ENCODE data around the gene BEAN1. TPM values are rescaled to one million over a fixed set of nuclear protein-coding genes. Genes with fewer than 3 reads are reported as not detected.
"Not testable (repeated sequence)": the region's sequence is repeated elsewhere in the genome, so short reads cannot be mapped to it uniquely, and the experiment has no call there.

BEAN1 gene
- total RNA-seq, 1 donor from 2014 or later = not detected

GRCh38 chr16:66512272-66513110 is 85.4 kb downstream of the BEAN1 start:
- peak in 1 of 2 donors; percentile 78 for DNase-seq (ENCODE audit: low spot score in 2 of 2)
- Histone ChIP-seq H3K27ac (peak overlapping the region; percentile 98 to 99), H3K36me3 (no peaks in the 10 kb centered on the region), H3K4me1 (peaks cover 34 to 81% of the 10 kb centered on the region in 2 donors), H3K4me3 (peak overlapping the region in 1 of 2 donors; percentile 11), H3K27me3 (no peaks in the 10 kb centered on the region), H3K9me3 (no peaks in the 10 kb centered on the region)
- intact Hi-C loops (cut with DNase I) = no loop called here
- TF ChIP-seq, protein P1, sequence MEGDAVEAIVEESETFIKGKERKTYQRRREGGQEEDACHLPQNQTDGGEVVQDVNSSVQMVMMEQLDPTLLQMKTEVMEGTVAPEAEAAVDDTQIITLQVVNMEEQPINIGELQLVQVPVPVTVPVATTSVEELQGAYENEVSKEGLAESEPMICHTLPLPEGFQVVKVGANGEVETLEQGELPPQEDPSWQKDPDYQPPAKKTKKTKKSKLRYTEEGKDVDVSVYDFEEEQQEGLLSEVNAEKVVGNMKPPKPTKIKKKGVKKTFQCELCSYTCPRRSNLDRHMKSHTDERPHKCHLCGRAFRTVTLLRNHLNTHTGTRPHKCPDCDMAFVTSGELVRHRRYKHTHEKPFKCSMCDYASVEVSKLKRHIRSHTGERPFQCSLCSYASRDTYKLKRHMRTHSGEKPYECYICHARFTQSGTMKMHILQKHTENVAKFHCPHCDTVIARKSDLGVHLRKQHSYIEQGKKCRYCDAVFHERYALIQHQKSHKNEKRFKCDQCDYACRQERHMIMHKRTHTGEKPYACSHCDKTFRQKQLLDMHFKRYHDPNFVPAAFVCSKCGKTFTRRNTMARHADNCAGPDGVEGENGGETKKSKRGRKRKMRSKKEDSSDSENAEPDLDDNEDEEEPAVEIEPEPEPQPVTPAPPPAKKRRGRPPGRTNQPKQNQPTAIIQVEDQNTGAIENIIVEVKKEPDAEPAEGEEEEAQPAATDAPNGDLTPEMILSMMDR (IDR thresholded peaks at IDR 0.05) = no peak

DNA sequence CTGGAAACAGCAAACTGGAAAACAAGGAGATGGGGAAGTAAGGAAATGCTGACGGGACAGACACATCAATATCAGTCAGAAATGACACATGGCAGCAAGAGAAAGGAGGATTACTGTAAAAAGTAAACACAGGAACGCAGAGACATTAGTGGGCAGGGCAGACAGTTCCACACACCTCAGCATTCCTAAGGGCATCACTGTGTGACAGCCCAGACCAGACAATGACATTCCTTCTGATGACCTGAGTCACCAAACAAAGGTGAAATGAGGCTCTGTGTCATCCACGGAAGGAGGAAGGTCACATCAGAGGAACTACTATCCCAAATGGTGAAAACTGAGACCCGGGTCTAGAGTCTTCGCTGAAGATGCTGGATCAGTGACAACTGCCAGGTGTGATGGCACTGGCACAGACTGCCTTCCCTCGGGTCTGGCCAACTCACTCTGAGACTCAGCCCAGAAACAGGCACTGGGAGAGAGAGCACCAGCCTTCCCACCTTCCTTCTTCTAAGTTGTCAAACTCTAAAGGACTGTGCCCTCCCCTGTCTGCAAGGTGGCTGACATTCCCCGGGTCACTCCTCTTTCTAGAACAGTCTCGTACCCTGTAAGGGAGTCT is 86.1 kb downstream of the BEAN1 start:
- DNase-seq (ENCODE audit: low spot score in 2 of 2) = no peak
- TF ChIP-seq, protein P1 (IDR thresholded peaks at IDR 0.05) = no peak

DNA sequence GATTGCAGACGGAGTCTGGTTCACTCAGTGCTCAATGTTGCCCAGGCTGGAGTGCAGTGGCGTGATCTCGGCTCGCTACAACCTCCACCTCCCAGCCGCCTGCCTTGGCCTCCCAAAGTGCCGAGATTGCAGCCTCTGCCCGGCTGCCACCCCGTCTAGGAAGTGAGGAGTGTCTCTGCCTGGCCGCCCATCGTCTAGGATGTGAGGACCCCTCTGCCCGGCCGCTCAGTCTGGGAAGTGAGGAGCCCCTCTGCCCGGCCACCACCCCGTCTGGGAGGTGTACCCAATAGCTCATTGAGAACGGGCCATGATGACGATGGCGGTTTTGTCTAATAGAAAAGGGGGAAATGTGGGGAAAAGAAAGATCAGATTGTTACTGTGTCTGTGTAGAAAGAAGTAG is 87.3 kb downstream of the BEAN1 start:
- peaks cover 41 to 75% of the 10 kb centered on the region in 2 donors for H3K4me1 ChIP-seq
- intact Hi-C loops (cut with DNase I); H3K4me3 ChIP-seq; H3K9me3 ChIP-seq; H3K36me3 ChIP-seq; H3K27me3 ChIP-seq; DNase-seq (ENCODE audit: low spot score in 2 of 2): not testable (repeated sequence)
- H3K27ac ChIP-seq = peak overlapping the region; percentile 98 to 99

More for the DNA sequence above, 86.1 kb downstream of the BEAN1 start:
- H3K4me3 ChIP-seq = no peak overlapping the region
- peak overlapping the region; percentile 98 to 99 for H3K27ac ChIP-seq
- no peaks in the 10 kb centered on the region for H3K36me3 ChIP-seq
- peaks cover 41 to 84% of the 10 kb centered on the region in 2 donors for H3K4me1 ChIP-seq
- no peaks in the 10 kb centered on the region for H3K27me3 ChIP-seq
- intact Hi-C loops (cut with DNase I) = no loop called here
- no peaks in the 10 kb centered on the region for H3K9me3 ChIP-seq

GRCh38 chr16:66514980-66515595 is 88.0 kb downstream of the BEAN1 start:
- peak overlapping the region; percentile 98 to 99 for H3K27ac ChIP-seq
- DNase-seq (ENCODE audit: low spot score in 2 of 2); H3K4me3 ChIP-seq; H3K9me3 ChIP-seq; H3K36me3 ChIP-seq; H3K27me3 ChIP-seq; intact Hi-C loops (cut with DNase I): not testable (repeated sequence)
- H3K4me1 ChIP-seq = peaks cover 41 to 71% of the 10 kb centered on the region in 2 donors

- no peaks in the 10 kb centered on the region for H3K9me3 ChIP-seq
- peak in 1 of 2 donors; percentile 81 for DNase-seq (ENCODE audit: low spot score in 2 of 2)
- H3K27me3 ChIP-seq = no peaks in the 10 kb centered on the region
- H3K27ac ChIP-seq = peak overlapping the region; percentile 98 to 99
- H3K36me3 ChIP-seq = no peaks in the 10 kb centered on the region
- H3K4me1 ChIP-seq = peaks cover 35 to 63% of the 10 kb centered on the region in 2 donors
- TF ChIP-seq, protein P1 (IDR thresholded peaks at IDR 0.05) = peak; percentile 53 to 63 (median 56)
- peak overlapping the region in 1 of 2 donors; percentile 36 for H3K4me3 ChIP-seq
- intact Hi-C loops (cut with DNase I) = loop anchor here (2.0 kb wide), 2 partner anchors 13 to 29 kb away; no protein-coding TSS in a partner anchor
Observed at GRCh38 chr16:66515596-66516508, 88.8 kb downstream of the BEAN1 start.

DNA sequence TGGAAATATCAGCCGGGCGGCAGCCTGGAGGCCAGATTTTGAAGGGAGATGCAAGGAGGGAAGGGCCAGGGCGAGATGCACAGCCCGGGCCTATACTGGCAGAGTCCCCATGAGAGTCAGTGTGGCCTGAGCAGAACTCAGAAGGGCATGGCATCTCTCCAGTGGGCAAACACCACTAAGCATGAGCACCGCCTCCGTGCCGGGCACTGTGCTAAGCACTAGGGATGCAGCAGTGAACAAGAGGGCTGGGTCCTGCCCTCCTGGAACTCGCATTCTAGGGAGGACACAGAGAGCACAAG is 89.4 kb downstream of the BEAN1 start:
- Histone ChIP-seq H3K9me3 (no peaks in the 10 kb centered on the region), H3K27ac (peak overlapping the region; percentile 98 to 99), H3K4me1 (peaks cover 30 to 63% of the 10 kb centered on the region in 2 donors), H3K27me3 (no peaks in the 10 kb centered on the region), H3K4me3 (peak overlapping the region in 1 of 2 donors; percentile 36), H3K36me3 (no peaks in the 10 kb centered on the region)
- TF ChIP-seq, protein P1 (IDR thresholded peaks at IDR 0.05) = no peak
- intact Hi-C loops (cut with DNase I) = loop anchor here (2.0 kb wide), 2 partner anchors 14 to 30 kb away; no protein-coding TSS in a partner anchor
- no peak for DNase-seq (ENCODE audit: low spot score in 2 of 2)

Measured in ascending aorta (tissue), 2 donors.